Stimulated activated CD8-positive, alpha-beta memory T cell treated with anti-CD3 and anti-CD28 coated beads, Interleukin-4, amount 100 ng/mL, for 48 hours (primary cell): ENCODE results near the gene IRAK1.

Experiments
- DNase-seq: peaks from one replicate; pipeline ENCODE4 v3.0.0-alpha.2; 2020

IRAK1 gene

GRCh38 chrX:154040307-154040756 is 20.6 kb upstream of the IRAK1 start:
- DNase-seq = no peak

- DNase-seq = no peak
Measured at GRCh38 chrX:154039577-154039976, 19.9 kb upstream of the IRAK1 start.

DNA sequence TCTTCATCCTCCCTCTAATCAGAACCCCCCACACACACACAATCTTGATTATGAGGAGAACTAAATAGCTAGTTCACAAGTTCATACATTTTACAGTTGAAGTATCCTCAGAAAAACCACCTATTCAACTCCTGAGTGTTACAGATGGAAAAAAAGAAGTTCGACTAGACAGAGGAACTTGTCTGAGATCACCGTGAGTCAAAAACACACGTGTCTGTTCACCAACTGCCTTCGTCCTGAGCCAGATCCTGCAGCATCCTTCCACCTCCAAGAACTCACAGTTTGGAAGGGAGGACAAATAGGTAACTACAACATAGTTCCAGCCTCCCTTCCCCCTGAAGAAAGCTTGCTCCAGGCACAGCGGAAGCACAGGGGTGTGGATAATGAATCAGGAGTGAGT is 19.0 kb upstream of the IRAK1 start:
- DNase-seq = no peak

DNA sequence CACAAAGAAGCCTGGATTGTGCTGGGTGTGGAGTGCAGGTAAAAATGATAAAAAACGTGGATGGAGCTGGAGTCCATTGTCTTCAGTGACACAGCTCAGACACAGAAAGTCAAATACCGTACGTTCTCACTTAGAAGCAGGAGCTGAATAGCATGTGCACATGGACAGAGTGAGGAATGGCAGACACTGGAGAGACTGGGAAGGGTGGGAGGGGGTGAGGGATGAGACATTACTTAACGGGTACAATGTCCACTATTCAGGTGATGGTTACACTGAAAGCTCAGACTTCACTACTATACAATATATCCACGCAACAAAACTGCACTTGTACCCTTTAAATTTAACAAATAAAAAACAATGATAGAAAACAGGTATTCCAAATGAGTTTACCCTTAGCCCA is 18.1 kb upstream of the IRAK1 start:
- no peak for DNase-seq

DNA sequence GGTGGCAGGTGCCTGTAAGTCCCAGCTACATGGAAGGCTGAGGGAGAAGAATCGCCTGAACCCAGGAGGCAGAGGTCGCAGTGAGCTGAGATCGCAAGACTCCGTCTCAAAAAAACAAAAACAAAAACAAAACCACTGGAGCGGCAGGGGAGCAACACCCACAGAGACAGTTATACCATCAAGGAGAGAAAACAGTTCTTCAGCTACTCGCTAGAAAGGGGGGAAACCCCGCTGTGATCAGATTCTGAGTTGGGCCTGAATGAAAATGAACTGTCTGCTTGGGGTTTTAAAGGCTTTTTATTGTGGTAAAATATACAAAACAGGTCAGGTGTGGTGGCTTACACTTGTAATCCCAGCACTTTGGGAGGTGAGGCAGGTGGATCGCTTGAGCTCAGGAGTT is 16.8 kb upstream of the IRAK1 start:
- no peak for DNase-seq

DNA sequence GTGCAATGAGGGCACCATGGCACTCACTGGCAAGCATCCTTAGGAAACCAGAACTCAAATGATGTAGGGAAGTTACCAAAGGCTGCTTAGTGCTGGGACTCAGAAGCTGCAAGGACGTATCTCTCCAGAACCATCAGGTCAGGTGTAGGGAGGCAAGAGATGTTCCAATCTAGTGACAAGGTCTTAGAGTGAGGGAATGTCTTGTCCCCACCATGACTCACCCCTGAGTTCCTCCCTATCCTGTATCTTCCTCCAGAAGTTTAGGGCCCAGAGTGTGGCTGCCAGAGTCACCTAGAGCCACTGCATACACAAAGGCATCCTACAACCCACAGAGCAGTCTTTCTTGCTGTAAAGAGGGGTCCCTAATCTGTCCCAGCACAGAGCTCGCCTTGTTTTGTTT is 14.1 kb upstream of the IRAK1 start:
- DNase-seq = no peak

DNA sequence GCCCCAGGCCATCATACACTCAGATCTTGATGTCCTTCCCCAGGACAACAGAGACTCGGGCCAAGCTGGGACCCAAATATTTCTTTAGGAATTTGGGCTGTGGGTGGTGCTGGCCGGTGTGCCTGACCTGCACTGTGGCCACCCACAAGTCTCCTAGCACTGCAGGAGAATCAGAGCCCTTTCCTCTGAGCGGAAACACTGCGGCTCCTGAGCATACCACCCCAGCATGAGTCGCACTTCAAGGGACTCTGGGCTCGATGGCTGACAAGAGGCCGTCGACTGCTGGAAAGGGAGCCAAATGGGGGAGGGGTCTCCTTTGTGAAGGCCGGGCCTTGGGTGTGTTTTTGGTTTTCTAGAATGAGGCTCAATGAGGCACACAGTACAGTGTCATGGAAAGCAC is 13.0 kb upstream of the IRAK1 start:
- no peak for DNase-seq

DNA sequence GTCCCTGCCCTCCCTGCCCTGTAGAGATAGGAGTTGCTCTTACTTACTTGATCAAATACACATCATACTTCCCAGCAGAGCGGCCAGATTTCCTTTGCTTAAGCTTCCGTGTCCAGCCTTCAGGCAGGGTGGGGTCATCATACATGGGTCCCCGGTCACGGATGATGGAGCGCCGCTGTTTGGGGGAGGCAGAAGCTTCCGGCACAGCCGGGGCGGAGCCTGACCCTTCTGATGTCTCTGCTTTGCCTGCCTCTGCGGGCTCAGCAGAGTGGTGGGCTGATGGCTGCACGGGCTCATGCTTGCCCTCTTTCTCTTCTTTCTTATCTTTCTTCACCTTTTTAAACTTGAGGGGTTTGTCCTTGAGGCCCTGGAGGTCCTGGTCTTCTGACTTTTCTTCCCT is 12.5 kb upstream of the IRAK1 start:
- no peak for DNase-seq

- no peak for DNase-seq
Measured at GRCh38 chrX:154030715-154031305, 11.1 kb upstream of the IRAK1 start.

GRCh38 chrX:154030266-154030665 is 10.6 kb upstream of the IRAK1 start:
- no peak for DNase-seq

- no peak for DNase-seq
Measured at GRCh38 chrX:154029439-154029838, 9.7 kb upstream of the IRAK1 start.

DNA sequence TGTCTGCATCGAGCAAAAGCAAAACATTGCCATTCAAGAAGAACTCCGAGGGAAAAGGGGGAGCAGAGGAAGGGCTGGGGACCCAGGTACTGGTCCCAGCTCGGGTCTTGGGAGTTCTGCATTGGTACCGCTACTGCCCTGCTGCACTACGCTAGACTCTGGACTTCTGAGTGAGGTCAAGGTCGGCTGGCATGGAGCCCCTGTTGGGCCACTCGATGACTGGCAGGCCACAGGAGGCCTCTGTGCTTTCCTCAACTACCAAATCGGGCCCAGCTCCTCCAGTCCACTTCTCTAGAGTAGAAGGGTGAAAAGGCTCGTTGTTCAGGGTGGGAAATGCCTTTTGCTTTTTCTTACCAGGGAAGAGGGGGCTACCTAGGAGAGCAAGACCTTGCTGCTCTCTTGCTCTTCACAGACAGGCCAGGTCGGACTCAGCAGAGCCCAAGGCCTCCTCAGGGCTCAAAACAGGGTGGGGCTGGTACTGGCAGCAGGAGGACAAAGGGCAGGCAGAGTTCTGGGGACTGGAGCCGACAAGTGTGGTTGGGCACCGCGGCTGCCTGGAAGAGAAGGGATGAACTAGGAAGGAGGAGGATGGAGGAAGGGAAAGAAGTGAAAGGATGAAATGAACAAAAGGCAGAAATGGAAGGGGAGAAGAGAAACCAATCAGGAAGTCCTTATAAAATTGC is 8.9 kb upstream of the IRAK1 start:
- no peak for DNase-seq

GRCh38 chrX:154027986-154028385 is 8.3 kb upstream of the IRAK1 start:
- no peak for DNase-seq

DNA sequence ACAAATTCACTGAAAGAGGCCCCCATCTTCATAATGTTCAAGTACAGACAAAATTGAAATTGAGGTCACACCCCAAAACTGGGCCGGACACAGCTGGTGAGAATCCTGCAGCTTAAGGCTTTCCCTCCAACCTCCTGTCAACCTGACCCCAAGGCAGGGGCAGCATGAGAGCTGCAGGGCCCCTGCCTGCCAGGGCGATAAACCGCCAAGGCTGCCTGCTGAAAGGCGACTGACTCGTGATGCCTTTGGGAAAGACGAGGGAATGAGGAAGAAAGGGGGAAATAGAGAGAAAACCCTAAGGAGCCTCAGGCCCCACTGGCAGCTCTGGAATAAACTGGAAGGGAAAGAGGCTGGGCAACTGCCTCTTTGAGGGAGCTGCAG is 7.3 kb upstream of the IRAK1 start:
- DNase-seq = no peak

GRCh38 chrX:154026136-154027021 is 6.7 kb upstream of the IRAK1 start:
- no peak for DNase-seq

- no peak for DNase-seq
Measured at GRCh38 chrX:154025230-154025629, 5.5 kb upstream of the IRAK1 start.

- no peak for DNase-seq
Measured at GRCh38 chrX:154024271-154024670, 4.6 kb upstream of the IRAK1 start.

GRCh38 chrX:154023276-154024000 is 3.7 kb upstream of the IRAK1 start:
- DNase-seq = no peak

DNA sequence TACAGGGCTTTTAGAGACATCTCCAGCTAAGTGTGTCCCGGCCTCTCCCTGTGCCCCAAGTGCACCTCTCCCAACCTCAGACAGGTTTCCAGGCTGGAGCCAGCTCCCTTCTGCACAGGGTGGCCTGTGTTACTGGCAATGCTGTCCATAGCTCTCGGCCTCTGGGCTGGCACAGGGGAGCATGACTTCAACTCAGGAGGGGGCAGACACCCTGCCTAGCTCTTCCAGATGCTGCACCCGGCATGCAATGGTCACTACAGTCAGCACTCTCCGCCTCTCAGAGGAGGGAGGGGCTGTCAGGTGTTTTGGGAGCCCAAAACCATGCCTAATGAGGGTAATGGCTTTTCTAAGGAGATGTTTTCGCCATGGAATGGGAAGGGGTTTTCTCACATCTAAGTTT is 2.4 kb upstream of the IRAK1 start:
- no peak for DNase-seq

DNA sequence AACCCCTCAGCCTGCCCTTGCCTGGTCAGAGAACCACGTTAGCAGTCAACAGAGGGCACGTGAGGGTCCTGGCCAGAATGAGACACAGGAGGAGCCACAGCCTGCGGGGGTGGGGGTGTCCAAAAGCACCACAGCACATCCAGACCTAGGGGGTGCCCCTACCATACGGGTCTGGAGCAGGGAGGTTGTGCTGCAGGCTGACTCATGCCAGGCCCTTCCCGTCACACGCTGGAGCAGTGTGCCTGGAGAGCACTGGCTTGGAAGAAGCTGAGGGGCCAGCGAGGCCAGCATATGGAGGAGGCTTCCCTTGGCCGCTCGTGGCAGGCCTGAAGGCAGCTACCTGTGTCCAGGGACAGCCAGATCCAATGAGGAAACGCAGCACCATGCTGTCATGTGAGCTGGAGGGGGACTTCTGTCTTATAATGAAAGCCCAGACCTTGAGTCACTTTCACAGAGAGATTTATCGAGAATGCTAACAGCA is 1.5 kb upstream of the IRAK1 start:
- DNase-seq = peak; percentile 47

DNA sequence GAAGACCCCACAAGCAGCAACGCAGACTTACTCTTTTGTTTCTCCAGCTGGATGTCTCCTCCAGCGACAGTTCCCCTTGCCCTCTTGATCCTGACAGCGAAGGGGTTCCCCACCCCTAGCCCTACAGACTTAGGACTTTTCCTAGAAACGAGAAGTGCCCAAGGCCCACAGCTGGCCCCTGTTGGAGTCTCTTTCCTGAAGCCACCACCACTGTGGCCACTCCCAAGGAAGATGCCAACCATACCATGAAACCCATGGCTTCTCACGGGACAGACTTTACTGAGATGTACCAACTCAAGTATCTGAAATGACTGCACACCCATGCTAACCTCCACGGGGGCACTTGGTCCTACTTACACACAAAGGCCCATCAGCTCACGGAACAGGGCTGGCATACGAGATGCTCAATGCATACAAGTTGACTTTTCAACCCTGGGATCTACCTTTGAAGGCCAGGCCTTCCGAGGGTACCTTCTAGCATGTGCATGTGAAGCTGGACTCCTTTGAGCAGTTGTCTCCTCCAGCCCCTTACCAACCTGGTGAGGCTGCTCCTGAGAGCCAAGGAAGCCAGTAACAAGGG is 924 bp upstream of the IRAK1 start:
- DNase-seq = no peak

- peak; percentile 43 for DNase-seq
Measured at GRCh38 chrX:154019061-154019621, 561 bp downstream of the IRAK1 start.
